ENCODE measurements around the gene KCTD15.

DNA sequence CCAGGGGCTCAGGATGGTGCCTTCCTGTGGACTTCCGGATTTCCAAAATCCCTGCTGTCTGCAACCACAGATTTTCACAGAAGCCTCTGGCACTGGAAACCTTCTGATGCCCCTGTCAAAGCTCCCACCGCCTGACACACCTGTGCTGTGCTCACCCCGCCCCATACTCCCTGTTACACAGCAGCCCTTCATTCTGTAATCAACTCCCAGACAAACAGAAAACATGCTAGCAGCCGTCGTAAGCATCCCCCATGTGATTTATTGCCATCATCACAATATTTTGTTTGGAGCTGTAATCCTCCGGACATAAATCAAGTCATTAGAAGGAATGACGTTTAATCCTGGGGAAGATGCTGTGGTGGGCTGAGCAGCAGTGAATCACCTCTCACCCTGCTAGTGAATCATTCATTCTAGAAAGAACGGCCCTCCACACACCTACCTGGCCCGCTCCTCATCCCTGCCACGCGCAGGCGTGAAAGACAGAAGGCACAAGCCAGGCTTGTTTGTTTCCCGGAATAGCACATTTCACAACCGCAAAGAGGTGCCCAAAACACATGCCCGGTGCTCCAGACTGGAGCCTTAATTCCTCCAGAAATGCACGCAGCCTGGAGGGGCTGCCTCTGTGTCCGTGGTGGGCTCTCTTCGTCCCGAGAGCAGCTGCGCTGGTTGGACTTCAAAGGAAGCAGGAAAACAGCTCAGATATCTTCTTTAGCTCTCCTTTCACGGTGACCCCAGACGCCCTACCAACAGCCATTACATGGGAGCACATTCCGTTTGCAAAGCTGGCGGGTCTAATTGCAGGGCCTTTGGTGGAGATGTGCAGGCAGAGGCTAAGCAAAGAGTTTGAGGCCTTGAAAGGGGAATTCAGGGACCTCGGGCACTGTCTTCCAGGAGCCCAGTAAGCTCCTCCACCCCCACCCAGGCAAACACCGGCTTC, 41.3 kb upstream of the KCTD15 start:
- TF ChIP-seq POLR2AphosphoS5 (IDR thresholded peaks at IDR 0.05; ENCODE audit: low read depth, low read length): no peak
- no peak for TF ChIP-seq REST (IDR thresholded peaks at IDR 0.05; ENCODE audit: insufficient read depth in 1 of 2, low read depth in 2 of 2, low read length in 2 of 2)
- TF ChIP-seq TAF1 (IDR thresholded peaks at IDR 0.05; ENCODE audit: borderline replicate concordance, insufficient read depth, low read length): no peak

Data from PFSK-1 (cell line).